ENCODE data around the gene KIAA1671. TPM values are rescaled to one million over a fixed set of nuclear protein-coding genes. Genes with fewer than 3 reads are reported as not detected.

Gene KIAA1671
- total RNA-seq, 1 donor from 2014 or later, result 8.3 TPM

- no peak for DNase-seq (ENCODE audit: extremely low spot score, unreplicated experiment)
- Mint-ChIP-seq H3K36me3 (ENCODE audit: unreplicated experiment) (no peaks in the 10 kb centered on the region), H3K27me3 (ENCODE audit: unreplicated experiment) (peaks cover 4% of the 10 kb centered on the region), H3K4me1 (ENCODE audit: unreplicated experiment) (no peaks in the 10 kb centered on the region), H3K27ac (ENCODE audit: unreplicated experiment) (no peak overlapping the region), H3K9me3 (ENCODE audit: unreplicated experiment) (peaks cover 6% of the 10 kb centered on the region), H3K4me3 (ENCODE audit: unreplicated experiment) (no peak overlapping the region)
- no peak for TF ChIP-seq CTCF (IDR thresholded peaks at IDR 0.05)
These were observed 258.3 kb downstream of the KIAA1671 start for GRCh38 chr22:25210793-25211192.

DNA sequence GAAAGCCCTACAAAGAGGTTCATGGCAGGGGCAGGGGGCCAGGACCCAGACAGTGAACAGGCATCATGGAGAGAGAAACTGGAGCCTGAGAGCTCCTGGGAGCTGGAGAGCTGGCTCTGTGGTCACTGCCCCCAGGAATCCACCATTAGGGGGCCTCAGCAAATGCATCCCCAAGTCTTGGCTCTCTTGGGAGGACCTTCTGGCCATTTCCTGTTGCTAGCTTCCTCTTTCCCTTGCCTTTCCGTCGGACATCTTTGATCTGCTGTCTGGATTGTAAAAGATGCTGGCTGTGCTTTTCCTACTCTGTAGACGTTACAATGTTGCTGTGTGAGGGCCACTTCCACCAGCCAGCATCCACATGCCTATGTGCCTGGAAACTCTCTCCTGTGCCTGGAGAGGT is 259.8 kb downstream of the KIAA1671 start:
- Mint-ChIP-seq H3K36me3 (ENCODE audit: unreplicated experiment) (no peaks in the 10 kb centered on the region), H3K4me1 (ENCODE audit: unreplicated experiment) (no peaks in the 10 kb centered on the region), H3K27ac (ENCODE audit: unreplicated experiment) (no peak overlapping the region), H3K27me3 (ENCODE audit: unreplicated experiment) (peaks cover 3% of the 10 kb centered on the region), H3K9me3 (ENCODE audit: unreplicated experiment) (peaks cover 6% of the 10 kb centered on the region), H3K4me3 (ENCODE audit: unreplicated experiment) (no peak overlapping the region)
- no peak for DNase-seq (ENCODE audit: extremely low spot score, unreplicated experiment)
- TF ChIP-seq CTCF (IDR thresholded peaks at IDR 0.05), result no peak

GRCh38 chr22:25213221-25213620 is 260.7 kb downstream of the KIAA1671 start:
- Mint-ChIP-seq H3K27ac (ENCODE audit: unreplicated experiment) (no peak overlapping the region), H3K9me3 (ENCODE audit: unreplicated experiment) (peaks cover 6% of the 10 kb centered on the region), H3K4me3 (ENCODE audit: unreplicated experiment) (no peak overlapping the region), H3K36me3 (ENCODE audit: unreplicated experiment) (no peaks in the 10 kb centered on the region), H3K27me3 (ENCODE audit: unreplicated experiment) (peaks cover 3% of the 10 kb centered on the region), H3K4me1 (ENCODE audit: unreplicated experiment) (no peaks in the 10 kb centered on the region)
- DNase-seq (ENCODE audit: extremely low spot score, unreplicated experiment), result no peak
- no peak for TF ChIP-seq CTCF (IDR thresholded peaks at IDR 0.05)

- no peak for TF ChIP-seq CTCF (IDR thresholded peaks at IDR 0.05)
- peaks cover 6% of the 10 kb centered on the region for H3K27me3 Mint-ChIP-seq (ENCODE audit: unreplicated experiment)
- DNase-seq (ENCODE audit: extremely low spot score, unreplicated experiment), result no peak
- no peak overlapping the region for H3K27ac Mint-ChIP-seq (ENCODE audit: unreplicated experiment)
- peaks cover 6% of the 10 kb centered on the region for H3K9me3 Mint-ChIP-seq (ENCODE audit: unreplicated experiment)
- H3K4me1 Mint-ChIP-seq (ENCODE audit: unreplicated experiment), result no peaks in the 10 kb centered on the region
- no peak overlapping the region for H3K4me3 Mint-ChIP-seq (ENCODE audit: unreplicated experiment)
- H3K36me3 Mint-ChIP-seq (ENCODE audit: unreplicated experiment), result no peaks in the 10 kb centered on the region
These were observed 263.7 kb downstream of the KIAA1671 start for GRCh38 chr22:25216230-25216629.

DNA sequence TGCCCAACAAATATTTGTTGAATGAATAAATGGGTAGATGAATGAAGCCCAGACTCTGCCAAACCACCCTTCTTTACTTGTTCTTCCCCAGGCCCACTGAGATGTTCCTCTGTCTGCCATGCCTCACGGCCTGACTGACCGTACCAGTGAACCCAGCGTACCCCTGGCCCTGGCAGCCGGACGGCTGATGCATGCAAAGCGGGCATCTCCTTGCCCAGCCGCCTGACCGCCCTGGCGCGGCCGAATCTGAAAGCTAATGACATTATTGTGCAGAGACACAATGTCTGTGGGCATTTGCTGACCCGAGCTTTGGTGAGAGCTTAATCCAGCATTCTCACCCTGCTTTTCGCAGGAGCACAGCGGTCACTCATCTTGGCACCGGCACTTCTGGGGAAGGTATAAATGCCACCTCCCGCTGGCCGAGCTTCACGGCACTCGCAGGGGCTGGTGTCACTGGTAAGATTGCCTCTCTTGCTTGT is 266.7 kb downstream of the KIAA1671 start, which contains the start of gene CRYBB2:
CRYBB2 (plus strand) TSS at position 429 of the 479 bp plus-strand sequence. CDS start 1,791 bp downstream, outside the sequence.
- H3K4me1 Mint-ChIP-seq (ENCODE audit: unreplicated experiment), result no peaks in the 10 kb centered on the region
- no peak within 1 kb of the TSS for H3K4me3 Mint-ChIP-seq (ENCODE audit: unreplicated experiment)
- H3K27me3 Mint-ChIP-seq (ENCODE audit: unreplicated experiment), result peaks cover 19% of the 10 kb centered on the region
- no peaks in the 10 kb centered on the region for H3K9me3 Mint-ChIP-seq (ENCODE audit: unreplicated experiment)
- TF ChIP-seq CTCF (IDR thresholded peaks at IDR 0.05), result no peak
- no peaks in the 10 kb centered on the region for H3K36me3 Mint-ChIP-seq (ENCODE audit: unreplicated experiment)
- no peak within 1 kb of the TSS for H3K27ac Mint-ChIP-seq (ENCODE audit: unreplicated experiment)
- no peak for DNase-seq (ENCODE audit: extremely low spot score, unreplicated experiment)
